Ovary (tissue), 3 donors: ENCODE data around the gene CLEC16A.

Source experiments
- CTCF ChIP-seq, 3 donors: fragments of 450-650 bp in 2 of 3; fragments of 200-600 bp in 1 of 3; IDR thresholded peaks; one replicate each; pipeline versions ENCODE4 v1.5.1 to v1.8.0; 2016 to 2022; ENCODE audit warnings: antibody characterized with exemption in 3 of 3, mild to moderate bottlenecking in 1 of 3
- POLR2A ChIP-seq: fragments of 450-650 bp; IDR thresholded peaks from one replicate; pipeline ENCODE4 v1.6.1; 2017; ENCODE audit warnings: antibody characterized with exemption, mild to moderate bottlenecking, moderate library complexity
- donor health status: DM: no; HTN: no; CAD: no.

- TF ChIP-seq CTCF (IDR thresholded peaks at IDR 0.05) (no peak), POLR2A (no peak)
Observed at GRCh38 chr16:11224894-11225676, 280.7 kb downstream of the CLEC16A start.
